ENCODE measurements around the gene TRIM47.

The TRIM47 gene

DNA sequence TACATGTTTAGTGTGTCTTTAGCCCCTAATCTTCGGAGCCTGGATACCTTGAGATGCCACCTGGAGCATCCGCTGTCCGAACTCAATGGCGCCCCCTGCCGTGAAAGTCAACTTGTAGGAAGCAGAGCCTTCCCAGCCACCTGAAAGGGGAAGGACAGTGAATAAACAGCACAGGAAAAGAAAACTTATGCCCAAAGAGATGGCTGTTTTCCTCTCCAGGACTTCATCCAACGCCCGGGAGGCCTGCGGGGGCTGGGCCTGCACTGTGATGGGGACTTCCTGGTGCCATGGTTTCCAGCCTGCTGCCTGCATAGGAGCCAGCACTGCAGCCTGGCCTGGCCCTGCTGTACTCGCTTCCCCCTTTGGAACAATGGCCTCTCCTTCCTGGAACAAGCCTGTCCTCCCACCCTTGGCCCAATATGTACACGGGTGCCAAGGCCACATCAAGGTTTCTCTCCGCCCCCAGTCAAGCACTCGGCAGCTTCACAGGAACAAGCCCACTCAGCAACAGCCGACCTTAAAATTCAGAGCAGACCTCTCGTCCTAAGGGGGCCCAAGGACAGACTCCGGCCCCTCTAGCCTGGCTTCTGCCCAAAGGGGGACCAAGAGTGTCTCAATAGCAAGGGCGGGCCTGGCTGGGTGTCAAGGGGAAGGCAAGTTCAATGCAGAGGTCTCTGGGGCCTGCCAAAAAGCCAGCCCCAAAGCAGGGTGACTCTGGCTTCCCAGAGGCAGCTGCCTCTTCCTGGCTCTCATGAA lies 29.7 kb downstream of the TRIM47 start:
- no peak overlapping the region for H3K4me3 ChIP-seq (ENCODE audit: low read depth, low read length)

DNA sequence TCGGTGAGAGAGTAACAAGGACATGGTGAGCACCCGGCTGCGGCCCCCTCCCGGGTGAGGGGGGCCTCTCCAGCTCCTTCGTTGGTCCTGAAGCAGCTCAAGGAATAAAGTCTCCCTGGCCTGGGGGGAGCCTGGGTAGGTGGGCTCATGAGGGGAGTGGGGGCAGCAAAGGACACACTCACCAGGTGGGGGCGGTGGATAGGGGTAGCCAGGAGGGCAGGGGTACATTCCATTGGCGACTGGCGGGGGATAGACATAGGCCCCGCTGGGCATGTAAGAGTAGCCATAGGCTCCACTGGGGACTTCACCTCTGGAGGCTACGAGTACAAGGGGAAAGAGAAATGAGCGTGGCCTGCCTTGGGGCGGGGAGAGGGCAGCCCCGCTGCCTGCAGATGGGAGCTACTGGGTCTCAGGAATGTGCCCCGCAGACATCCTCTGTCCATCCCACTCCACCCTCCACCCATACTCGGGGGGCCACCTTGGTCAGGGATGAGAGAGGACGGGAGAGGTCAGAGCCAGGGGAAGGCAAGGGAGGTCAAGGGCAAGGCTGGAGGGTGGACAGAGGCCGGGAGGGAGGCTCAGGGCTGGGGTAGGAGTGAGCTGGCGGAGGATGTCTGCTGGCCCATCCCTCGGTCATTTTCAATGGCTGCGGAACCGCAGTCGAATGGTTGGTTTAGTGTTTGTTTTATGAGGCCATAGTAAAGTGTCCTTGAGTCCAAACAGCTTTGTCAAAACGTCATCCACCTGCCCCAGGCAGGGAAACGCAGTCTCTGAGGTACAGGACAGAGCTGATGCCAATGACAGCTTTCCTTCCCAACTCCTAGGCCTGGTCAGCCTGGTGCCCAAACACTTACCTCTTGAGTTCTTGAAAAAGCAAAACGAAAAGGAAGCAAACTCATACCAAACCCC lies 30.5 kb downstream of the TRIM47 start:
- no peak overlapping the region for H3K4me3 ChIP-seq (ENCODE audit: low read depth, low read length)

DNA sequence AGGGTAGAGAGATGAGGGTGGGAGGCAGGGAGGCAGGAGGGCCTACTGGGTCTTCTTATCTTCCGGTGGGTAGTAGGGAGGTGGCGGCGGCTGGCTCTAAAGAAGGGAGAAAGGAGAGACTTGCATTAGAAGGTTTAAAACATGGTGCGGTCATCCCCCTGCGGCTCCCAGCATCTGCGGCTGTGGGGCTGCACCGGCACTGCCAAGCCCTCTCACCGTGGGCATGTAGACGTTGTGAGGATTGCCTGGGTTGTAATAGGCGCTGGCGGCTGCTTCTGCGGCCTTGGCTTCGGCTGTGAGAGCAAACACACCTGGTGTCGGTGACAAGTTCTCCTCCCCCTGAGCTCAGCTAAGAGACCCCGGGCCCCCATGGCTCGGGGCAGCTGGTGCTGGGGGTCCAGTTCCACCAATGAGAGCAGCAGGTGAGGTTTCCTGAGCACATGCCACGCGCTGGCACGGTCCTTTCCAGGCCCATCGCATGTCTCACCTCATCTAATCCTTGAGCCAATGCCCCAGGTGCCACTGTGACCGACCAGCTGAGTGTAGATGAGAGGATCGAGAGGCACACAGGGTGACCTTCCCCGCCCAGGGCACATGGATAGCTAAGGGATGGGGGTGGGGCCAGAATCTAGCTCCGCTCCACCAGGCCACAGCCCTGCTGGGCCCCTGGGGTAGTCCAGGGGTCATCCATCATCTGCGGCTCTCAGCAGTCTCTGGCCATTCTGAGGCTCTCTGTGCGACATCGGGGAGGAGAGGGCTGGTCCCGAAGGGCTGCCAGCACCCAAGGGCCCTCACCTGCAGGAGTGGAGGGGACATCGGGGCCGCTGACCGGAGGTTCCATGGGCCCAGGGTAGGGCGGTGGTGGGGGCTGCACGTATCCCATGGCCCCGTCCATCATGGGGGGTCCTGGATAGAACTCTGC lies 31.4 kb downstream of the TRIM47 start:
- no peak overlapping the region for H3K4me3 ChIP-seq (ENCODE audit: low read depth, low read length)

DNA sequence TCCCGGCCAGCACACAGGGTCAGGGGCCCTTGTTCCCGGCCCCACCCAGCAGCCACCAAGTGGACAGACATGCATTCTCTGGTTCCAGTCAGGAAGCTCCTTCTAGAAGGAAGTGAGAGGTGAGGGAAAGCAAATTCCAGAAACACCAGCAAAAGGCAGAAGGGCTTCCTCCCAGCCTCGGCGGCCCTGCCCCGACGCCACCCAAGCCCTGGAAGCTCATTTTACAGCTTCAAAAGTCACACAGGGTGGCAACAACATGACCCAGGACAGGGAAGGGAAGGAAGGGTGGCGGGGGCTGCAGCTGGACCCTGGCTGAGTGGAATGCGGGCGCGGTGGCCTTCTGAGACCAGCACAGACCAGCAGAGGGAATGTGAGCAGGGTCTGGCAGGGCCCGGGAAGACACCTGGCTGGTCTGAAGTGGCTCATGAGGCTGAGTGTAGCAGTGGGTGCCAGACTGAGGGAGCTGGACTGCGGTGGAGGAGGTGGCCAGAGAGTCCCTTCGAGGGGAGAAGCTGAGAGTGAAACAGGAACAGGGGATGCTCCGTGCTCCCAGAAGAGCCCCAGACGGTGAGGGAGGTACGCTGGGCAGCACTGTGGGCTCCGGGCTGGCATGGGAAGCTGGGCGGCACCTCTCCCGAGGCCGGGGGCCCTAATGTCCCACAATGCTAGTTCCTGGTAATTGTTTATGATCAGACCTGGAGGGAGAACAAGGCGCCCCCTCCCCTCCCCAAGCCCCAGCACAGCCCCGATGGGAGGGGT lies 32.3 kb downstream of the TRIM47 start:
- H3K4me3 ChIP-seq (ENCODE audit: low read depth, low read length): no peak overlapping the region

DNA sequence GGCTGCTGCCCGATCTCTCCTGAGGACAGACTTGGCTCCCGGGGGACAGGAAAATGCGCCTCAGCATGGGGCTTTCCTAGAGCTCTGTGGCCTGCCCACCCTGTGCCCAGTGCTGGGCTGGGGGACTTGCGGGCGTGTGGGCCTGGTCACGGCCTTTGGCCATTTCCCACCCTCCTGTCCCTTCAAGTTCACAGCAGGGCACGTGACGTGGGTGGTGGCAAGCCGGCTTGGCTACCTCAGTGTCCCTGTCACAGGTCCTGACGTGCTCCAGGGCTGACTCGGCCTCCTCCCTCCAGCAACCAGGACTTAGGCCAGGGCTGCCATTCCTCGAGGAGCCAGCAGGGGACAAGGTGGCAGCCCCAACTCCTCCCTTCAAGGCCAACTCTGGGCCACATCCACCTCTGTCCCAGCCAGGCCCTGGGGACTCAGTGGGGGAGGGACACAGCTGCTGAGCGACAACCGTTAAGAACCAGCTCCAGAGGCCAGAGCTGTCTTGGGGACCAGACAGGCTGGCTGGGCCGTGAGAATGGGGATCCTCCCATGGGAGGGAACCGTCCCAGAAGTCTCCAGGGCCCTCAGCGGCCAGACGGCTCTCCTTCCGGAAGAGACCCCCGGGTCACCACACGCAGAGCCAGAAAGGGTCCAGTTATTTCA lies 33.2 kb downstream of the TRIM47 start:
- H3K4me3 ChIP-seq (ENCODE audit: low read depth, low read length): no peak overlapping the region

DNA sequence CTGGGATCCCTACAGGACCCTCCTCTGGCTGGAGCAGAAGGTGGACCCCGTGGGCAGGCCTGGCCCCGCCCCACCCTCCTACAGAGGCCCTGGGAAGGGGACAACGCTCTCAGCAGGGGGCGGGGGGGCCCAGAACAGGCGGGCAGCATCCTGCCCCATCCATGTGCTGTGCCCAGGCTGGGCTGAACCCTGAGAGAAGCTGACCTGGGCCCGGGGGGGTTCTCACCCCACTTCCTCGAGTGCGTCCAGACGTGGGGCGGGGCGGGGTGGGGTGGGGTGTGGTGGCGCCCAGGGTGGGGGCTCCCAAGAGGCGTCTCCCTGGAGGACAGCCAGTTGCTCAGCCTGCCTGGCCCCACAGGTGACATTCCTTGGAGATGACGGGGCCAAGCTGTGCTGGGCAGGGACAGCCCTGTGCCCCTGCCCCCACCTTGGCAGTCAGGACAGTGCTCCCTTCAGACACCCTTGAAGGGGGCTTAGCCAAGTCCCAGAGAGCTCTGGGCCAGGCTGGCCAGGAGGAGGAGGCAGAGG lies 33.8 kb downstream of the TRIM47 start:
- no peak overlapping the region for H3K4me3 ChIP-seq (ENCODE audit: low read depth, low read length)

- H3K4me3 ChIP-seq (ENCODE audit: low read depth, low read length): no peak within 1 kb of the TSS
Observed at GRCh38 chr17:75843577-75844529, 34.5 kb downstream of the TRIM47 start, which contains the start of gene UNC13D. TSS of gene UNC13D (minus strand) at chr17:75844404. CDS start at chr17:75844337, 67 bp downstream.

DNA sequence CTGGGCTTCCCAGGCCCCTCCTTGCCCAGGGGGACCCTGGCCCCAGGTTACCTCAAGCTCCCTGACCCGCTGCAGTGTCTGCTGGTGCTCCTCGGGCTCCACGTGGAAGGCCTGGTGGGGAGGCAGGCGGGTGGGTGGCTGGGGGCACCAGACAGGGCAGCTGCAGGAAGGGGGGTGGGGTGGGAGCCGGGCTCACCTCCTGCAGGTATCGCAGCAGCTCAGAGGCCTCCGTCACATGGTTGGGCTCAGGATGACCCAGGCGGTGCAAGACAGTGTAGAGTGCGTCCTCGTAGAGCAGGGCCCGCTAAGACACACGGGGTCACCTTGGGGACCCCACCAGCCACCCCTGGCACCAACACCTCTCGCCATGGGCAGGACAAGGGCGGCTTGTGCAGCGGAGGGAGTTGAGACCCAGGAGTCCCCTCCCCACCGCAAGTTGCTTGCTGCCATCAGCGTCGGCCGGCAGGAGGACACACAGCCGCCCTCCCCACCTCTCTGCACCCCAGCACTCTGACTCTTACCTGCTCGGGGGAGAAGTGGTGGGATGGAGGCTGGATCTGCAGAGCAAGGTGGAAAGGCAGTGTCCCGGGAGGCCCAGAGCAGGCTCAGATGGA lies 35.3 kb downstream of the TRIM47 start:
- no peak overlapping the region for H3K4me3 ChIP-seq (ENCODE audit: low read depth, low read length)

DNA sequence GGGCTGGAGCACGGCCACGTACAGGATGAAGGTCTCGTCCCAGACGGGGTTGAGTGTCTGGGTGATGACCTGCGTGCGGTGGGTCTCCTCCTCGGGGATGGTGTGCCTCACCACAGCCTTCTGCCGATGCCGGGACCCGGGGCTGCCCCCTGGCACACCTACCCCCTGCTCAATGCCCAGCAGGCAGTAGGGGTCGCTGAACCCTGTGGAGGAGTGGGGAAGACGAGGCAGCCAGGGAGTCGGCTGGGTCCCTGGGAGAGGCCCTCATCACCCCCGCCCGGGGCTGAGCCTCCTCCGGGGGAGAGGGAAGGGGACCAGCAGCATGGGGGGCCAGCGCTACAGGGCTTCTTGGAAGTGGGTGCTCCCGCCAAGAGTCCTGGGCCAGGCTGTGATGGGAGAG lies 36.0 kb downstream of the TRIM47 start:
- H3K4me3 ChIP-seq (ENCODE audit: low read depth, low read length): no peak overlapping the region

DNA sequence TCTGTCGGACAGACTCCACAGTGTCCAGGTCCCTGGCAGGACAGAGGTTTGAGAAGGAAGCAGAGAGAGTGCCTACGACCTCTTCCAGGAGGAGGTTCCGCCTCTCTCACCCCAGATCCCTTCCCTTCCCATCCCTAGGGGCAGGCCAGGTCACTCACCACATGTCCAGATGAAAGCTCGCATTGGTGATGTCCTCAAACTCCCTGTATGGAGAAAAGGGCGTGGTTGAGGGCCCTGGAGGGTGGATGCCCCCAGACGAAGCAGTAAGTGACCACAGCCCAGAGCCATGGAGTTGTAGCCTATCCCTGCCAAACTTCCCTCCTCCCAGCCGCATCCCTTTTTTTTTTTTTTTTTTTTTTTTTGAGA lies 37.6 kb downstream of the TRIM47 start:
- no peak overlapping the region for H3K4me3 ChIP-seq (ENCODE audit: low read depth, low read length)

- no peak overlapping the region for H3K4me3 ChIP-seq (ENCODE audit: low read depth, low read length)
Observed at GRCh38 chr17:75839942-75840798, 38.2 kb downstream of the TRIM47 start.

- no peak overlapping the region for H3K4me3 ChIP-seq (ENCODE audit: low read depth, low read length)
Observed at GRCh38 chr17:75838410-75838809, 40.0 kb downstream of the TRIM47 start.

GRCh38 chr17:75837899-75838298 lies 40.5 kb downstream of the TRIM47 start:
- H3K4me3 ChIP-seq (ENCODE audit: low read depth, low read length): no peak overlapping the region

DNA sequence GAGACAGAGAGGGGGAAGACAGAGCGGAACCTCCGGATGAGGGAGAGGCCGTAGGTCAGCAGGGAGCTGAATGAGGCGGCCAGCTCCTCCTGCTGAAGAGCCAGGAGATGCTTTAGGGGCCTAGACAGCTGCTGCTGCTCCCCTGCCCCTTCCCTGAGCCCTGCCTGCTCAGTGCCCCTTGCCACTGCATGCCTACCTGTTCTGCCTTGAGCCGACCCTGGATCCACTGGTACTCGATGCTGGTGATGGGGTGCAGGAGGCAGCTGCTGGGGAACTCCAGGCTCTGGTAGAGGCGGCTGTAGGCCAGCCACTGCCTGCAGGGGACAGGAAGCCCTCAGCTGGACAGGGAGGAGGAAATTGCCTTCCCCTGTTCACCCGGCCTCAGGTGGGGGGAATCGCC lies 41.8 kb downstream of the TRIM47 start:
- H3K4me3 ChIP-seq (ENCODE audit: low read depth, low read length): no peak overlapping the region

- no peak overlapping the region for H3K4me3 ChIP-seq (ENCODE audit: low read depth, low read length)
Observed at GRCh38 chr17:75835654-75835987, 42.8 kb downstream of the TRIM47 start.

- H3K4me3 ChIP-seq (ENCODE audit: low read depth, low read length): no peak overlapping the region
Observed at GRCh38 chr17:75834928-75835653, 43.3 kb downstream of the TRIM47 start.
